D341Med (cell line): ENCODE results near the gene C12orf76.
"Not testable (repeated sequence)": the region's sequence is repeated elsewhere in the genome, so short reads cannot be mapped to it uniquely, and the experiment has no call there.

ENCODE experiments used
- DNase-seq: peaks from one replicate; pipeline ENCODE4 v3.0.0; 2012; ENCODE audit warnings: low spot score

C12orf76 gene

DNA sequence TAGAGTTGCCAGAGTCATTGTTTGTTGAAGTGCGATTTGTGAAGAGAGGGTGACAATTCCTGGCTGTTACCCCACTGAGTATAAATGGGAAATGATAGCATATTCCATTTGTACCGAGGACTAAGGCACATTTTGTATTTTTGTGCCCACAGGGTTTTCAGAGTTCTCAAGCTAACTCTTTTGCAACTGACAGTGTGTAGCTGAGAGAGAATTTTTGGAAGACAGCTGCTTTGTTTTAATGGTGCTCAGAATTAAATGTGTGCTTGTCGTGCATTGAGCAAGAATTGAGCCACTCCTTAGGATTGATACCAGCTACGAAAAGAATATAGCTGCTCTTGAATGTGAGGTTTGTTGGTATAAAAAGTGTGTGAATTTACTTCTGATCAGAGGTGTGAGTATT lies 27.4 kb downstream of the C12orf76 start:
- no peak for DNase-seq

DNA sequence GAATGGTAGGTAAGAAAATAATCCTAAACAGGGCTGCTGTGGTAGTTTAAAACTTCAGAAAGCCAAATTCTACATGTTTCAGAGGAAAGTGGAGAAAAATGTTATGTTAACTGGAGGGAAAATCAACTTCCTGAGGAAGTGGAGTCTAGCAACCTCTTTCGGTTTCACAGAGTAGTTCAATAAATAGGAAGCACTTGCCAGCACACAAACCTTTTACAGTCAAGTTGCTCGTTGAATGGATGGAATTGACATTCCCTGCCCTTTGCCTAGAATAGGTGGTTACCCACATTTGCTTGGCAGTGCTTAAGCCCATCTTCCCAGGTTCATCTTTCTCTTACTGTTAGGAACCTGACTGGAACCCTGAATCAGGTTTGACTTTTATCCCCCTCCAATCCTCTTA lies 33.2 kb downstream of the C12orf76 start:
- DNase-seq, result no peak

DNA sequence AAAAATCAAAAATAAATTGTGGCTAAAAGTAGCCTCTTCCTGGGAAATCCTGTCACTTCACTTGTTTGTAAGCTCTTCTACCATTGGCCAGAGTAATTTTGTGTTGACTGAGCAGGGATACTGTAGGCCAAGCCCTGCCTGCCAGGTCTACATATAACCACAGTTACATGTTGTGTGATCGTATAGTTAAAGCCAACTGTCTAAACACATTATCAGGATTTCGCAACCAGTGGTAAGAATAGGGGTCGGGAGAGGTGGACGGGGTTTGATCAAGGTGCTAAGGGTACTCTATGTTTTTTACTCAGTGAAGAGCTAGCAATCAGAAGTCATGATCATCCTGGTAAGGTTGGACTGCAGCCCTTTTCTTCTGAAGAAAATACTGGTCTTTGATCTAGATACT lies 35.7 kb downstream of the C12orf76 start:
- DNase-seq, result no peak

DNA sequence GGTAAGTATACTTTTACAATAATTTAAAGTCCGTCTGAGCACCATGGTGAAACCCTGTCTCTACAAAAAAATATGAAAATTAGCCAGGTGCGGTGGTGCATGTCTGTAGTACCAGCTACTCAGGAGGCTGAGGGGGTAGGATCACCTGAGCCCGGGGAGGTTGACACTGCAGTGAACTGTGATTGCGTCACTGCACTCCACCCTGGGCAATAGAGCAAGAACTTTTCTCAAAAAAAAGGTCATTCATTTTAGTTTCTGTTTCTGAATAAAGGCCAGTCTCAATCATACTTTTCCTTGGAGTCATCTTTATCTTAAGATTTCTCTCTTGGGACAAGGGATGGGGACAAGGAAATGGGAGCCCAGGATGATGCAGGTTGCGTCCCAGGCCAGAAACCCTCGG lies 36.2 kb downstream of the C12orf76 start:
- no peak for DNase-seq

DNA sequence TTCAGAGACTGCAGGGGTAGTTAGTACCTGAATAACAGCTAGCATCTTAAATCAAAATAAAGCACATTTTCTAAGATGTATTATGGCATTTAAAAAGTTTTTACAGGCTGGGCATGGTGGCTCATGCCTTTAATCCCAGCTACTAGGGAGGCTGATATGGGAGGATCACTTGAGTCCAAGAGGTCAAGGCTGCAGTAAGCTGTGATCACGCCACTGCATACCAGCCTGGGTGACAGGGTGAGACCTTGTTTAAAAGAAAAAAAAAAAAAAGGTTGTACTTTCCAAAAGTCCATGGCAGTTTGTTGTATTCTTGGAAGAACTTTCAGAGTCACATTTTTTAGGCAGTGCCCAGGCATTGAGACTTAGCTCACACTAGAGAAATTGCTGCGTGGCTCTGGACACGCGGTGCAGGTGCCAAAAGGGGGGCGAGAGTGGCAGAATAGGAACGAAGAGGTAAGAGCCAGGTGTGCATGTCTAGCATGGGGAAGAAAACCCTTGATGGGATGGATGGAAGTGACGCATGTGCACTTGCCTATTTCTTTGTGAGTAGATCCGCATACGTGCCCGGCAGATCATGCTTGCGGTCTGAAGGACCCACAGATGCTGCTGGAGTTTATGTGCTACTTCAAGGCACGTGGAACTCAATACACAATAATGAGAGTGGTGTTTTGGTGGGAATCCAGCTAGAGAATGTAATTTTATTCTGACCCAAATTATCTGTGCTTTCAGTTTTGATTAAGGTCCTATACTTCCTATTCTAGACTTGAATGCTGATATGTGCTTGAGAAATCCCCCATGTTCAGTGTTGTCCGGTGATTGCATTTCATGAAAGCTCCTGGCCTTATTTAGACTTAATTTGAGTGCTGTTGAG lies 37.2 kb downstream of the C12orf76 start:
- DNase-seq, result no peak

DNA sequence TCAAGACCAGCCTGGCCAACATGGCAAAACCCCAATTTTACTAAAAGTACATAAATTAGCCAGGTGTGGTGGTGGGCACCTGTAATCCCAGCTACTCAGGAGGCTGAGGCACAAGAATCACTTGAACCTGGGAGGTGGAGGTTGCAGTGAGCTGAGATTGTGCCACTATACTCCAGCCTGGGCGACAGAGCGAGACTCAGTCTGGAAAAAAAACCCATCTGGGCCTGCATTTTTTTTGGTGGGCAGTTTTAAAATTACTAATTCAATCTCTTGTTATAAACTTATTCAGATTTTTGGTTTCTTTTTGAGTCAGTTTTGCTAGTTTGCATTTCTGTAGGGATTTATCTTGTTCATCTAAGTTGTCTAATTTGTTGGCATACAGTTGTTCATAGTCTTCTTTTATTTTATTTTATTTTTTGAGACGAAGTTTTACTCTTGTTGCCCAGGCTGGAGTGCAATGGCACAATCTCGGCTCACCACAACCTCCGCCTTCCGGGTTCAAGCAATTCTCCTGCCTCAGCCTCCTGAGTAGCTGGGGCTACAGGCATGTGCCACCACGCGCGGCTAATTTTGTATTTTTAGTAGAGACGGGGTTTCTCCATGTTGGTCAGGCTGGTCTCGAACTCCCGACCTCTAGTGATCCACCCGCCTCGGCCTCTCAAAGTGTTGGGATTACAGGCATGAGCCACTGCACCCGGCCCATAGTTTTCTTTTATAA lies 39.5 kb downstream of the C12orf76 start:
- not testable (repeated sequence) for DNase-seq

DNA sequence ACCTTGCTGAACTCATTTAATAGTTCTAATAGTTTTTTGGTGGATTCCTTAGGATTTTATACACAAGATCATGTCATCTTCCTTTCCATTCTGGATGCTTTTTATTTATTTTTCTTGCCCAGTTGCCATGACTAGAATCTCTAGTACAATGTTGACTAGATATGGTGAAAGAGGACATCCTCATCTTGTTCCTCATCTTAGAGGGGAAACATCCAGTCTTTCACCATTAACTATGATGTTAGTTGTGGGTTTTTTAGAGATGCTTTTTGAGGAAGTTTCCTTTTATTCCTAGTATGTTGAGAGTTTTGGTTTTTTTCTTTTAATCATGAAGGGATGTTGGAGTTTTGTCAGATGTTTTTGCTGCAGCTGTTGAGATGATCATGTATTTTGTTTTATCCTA lies 40.4 kb downstream of the C12orf76 start:
- no peak for DNase-seq

DNA sequence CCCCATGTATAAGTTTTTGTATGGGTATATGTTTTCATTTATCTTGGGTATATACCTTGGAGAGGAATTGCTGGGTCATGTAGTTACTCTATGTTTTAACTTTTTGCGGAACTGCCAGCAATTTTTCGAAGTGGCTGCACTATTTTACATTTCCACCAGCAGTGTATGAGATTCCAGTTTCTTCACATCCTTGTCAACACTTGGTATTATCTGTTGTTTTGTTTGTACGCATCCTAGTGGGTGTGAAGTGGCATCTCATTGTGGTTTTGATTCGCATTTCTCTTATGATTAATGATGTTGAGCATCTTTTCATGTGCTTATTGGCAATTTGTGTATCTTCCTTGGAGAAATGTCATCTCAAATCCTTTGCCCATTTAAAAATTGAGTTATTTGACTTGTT lies 42.2 kb downstream of the C12orf76 start:
- no peak for DNase-seq

DNA sequence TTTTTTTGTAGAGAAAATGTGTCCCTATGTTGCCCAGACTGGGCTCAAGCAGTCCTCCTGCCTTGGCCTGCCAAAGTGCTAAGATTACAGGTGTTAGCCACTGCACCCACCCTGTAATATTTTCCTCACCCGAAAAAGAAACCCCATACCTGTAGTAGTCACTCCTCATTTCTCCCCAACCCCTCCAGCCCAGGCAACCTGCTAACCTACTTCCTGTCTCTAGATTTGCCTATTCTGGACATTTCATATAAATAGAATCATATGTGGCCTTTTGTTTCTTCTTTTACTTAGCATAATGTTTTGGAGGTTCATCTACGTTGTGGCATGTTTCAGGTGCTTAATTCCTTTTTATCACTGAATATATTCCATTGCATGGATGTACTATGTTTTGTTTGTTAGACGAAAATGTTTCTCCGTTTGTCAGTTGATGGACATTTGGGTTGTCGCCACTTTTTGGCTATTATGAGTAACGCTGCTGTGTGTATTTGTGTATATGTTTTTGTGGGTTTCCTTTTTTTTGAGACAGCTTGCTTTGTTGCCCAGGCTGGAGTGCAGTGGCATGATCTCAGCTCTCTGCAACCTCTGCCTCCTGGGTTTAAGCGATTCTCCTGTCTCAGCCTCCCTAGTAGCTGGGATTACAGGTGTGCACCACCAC lies 42.9 kb downstream of the C12orf76 start:
- DNase-seq, result no peak

DNA sequence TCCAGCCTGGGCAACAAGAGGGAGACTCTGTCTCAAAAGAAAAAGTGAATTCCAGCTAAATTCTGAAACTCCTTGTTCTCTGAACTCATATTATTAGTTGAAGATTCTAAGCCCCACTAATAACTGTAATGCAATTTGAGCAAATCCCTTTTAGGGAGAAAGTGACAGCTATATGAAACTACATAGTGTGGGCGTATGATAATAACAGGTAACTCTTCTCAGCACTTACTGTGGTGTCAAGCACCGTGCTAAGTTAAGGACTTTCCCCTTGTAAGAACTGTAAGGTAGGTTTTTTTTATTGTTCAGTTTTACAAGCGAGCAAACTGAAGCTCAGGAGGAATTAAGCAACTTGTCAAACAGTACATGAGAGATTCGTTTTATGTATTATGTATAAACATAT lies 43.7 kb downstream of the C12orf76 start:
- DNase-seq, result no peak

DNA sequence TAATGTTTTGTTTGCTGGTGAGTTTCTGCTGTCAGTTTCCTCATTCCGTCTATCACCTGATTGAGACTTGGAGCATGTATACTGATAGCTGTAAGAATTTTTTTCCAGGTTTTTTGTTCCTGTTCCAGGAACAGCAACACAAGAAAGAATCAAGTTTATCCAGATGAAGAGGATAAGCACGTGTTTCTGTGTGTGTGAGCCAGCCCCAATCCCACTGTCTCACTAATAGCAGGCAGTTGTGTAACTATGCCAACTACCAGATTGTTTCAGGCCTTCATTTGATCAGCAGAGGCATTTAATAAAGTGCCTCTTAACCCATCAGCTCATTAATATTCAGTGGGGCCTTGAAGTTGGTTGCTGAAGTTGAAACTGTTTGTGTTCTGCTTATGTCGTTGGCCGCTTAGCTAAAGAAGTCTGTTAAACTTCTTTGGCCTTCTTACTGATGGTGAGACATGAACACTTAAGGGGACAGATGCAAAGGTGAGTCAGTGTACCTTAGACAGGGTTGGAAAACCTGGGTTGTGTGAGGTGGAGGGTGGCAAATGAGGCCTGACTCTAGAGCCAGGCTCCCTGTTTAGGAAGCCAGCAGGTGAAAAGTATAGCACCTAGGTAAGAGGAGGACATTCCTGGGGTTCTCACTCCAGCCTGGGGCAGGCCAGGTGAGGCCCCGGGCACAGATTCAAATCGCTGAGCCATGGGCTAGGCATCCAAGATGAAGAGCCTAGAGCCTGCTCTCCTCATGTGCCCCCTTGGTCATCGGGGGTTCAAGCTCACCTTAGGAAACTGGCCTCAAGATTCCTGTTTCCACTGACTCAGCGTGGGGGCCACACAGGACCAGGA lies 45.4 kb downstream of the C12orf76 start:
- no peak for DNase-seq

DNA sequence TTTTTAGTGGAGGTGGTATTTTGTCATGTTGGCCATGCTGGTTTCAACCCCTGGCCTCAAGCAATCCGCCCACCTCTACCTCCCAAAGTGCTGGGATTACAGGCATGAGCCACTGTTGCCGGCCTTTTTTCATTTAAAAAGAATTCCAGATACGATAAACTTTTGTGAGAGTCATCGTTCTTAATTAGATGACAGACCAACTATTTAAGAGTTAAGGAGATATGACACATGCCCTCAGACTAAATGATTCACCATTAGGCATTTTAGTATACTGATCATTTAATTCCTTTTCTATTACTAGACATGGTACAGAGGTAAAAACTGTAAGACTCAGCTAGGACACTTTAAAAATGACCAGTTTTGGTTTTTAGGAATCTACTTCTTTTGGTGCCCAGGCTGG lies 46.7 kb downstream of the C12orf76 start:
- DNase-seq, result no peak

DNA sequence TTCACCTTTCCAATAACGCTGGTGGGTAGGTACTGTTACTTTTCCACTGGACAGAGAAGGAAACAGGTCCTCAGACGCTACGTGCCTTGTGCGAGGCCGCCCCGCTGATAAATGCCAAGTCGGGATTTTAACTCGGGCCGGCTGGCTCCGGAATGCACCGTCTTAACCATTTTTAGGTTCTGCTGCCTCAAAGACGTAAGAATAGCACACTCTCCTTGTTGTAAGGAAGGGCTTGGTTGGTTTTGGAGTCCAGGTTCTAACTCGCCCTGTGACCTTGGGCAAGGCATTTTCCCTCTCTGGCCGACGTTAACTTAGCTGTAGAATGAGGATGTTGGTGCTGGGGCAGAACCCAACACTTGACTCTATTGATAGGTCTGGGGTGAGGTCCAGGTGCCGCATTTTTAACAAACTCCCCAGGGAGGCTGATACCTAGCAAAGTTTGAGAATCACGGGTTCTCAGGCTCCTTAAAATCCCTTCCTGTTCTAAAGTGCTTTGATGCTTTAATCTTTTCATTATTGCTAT lies 48.3 kb downstream of the C12orf76 start:
- DNase-seq, result no peak

DNA sequence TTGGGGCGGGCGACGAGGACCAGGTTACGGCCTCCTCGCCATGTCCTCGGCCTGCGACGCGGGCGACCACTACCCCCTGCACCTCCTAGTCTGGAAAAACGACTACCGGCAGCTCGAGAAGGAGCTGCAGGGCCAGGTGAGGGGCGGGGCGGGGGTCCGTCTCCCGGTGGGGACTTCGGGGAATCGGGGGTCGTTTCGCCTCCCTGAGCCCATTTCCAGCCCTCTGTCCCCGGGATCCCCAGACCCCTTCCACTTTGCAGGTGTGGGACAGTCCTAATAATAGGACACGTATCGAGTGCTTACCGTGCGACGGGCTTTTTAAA lies 48.7 kb downstream of the C12orf76 start:
- DNase-seq, result no peak

DNA sequence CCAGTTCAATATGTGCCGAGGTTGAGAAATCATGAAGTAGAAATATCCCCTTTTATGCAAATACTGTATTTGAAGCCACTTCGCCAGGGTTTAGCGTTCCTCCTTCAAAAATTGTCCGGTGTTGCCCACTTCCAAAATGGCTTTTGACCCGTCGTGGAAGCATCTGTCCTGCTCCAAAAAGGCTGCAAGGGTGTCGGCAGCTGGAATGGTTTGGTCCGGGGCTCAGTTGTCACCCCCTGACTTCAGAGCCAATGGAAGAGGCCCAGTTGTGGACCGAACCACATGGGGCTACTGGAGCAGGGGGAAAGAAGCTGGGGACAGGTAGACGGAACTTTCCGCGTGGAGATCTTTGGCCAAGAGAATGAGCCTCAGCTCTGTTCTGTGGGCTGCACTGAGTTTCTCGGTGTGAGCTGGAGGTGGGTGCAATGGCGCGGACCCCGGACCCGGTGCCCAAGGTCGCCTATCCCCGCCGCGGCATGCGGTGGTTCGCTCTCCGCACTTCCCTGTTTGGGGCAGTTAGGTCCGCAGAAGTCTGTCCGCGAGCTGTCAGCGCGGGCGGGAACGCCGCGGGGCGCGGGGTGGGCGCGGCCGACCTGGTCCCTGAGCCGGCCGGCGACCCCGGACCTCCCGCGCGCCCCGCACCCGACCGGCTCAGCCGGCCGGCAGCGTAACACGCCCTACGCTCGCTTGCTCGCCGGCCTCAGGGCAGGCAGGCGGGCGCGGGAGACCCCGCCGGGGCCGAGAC lies 49.2 kb downstream of the C12orf76 start, which contains the start of gene ANKRD13A:
ANKRD13A (plus strand) TSS at position 527 of the 745 bp plus-strand sequence. CDS start 259 bp downstream, outside the sequence.
- peak; percentile 89 for DNase-seq

DNA sequence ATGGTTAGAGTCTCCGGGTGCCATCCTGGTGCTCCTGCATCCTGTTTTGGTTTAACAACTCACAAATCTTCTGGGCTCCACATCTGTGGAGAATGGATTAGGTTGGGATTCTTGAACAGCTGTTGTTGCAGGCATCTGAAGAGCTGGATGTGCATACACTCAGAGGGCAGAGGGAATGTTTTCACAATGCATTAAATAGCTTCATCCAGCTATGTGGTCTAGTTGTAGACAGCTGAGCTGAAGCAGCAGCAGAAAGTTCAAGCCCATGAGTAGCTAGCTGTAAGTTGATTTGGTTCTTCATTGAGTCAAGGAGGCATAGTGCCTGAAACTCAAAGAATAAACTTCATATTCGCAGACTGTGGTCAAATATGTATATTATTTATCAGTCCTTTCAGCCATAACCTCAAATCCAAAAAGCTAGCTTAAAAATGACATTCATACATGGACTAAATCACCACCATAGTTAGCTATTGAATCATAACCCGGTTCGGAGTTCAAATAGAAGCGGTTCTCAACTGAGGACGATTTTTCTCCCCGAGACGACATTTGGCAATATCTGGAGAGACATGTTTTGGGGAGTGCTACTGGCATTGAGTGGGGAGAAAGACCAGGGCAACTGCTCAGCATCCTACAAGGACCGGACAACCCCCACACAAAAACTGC lies 50.0 kb downstream of the C12orf76 start:
- DNase-seq, result no peak

DNA sequence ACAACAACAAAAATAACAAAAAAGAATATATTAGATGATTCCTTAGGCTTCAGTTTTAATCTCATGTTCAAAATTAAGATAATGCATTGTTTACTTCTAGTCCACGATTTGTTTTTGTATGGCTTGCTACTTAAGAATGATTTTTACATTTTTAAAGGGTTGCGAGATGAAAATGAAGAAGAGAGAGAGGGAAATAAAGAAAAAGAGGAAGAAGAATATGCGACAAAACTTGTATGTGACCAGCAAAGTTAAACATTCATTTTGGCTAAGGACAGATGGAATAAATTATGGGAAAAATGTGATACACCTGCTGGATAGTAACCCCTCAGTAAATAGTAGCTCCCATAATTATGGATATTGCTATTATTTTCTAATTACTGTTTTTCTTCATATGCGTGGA lies 50.9 kb downstream of the C12orf76 start:
- DNase-seq, result no peak

DNA sequence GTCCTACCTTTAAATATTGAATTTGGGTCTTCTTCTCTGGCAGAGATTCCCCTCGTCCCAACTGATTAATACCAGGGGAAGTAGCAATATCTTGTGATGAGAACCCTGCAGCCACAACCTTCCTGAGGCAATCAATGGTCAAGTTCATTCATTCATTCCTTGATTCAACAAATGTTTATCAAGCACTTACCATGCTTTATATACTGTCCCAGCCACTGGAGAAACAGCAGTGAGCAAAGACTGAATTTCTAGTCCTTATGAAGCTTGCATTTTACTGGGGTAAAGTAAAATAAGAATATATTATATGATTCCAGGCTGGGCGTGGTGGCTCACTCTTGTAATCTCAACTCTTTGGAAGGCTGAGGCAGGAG lies 51.9 kb downstream of the C12orf76 start:
- DNase-seq, result no peak

DNA sequence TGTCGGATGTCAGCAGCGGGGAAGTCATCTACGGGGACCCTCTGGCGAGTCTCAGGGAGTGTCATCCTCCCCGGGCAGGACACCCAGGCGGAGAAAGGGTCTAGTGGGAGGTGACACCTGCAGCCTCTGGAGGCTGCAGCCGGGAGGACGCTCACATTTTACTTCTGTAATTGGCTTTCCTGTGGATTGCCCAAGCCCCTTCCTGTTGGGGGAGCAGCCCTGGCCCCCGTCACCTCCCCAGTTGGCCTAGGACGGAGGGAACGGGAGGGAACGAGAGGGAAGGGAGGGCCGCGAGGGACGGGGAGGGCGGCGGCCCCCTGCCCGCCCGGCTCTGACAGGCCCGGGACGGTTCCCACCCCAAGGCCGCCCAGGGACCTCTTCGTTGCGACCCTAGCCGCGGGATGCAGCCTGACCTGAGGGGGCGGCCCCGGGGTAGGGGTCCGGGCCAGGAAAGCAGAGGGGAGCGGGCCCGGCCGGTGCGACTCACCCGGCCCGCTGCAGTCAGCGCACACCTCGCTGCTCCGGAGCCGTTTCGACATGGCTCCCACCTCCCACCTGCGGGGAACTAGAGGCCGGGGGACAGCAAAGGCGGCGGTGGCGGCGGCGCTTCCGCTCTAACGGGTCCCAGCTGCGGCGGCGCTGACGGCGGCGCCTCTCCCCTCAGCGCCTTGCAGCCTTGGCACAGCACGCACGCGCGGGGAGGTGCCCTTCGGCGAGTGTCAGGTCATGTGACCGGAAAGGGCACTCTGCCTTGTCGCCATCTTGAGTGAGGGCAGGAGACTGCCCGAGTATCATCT lies 52.4 kb downstream of the C12orf76 start, which contains the start of gene GIT2:
GIT2 (minus strand) TSS at position 683 of the 797 bp plus-strand sequence; CDS start at position 539, 144 bp downstream.
- DNase-seq, result peak; percentile 97

DNA sequence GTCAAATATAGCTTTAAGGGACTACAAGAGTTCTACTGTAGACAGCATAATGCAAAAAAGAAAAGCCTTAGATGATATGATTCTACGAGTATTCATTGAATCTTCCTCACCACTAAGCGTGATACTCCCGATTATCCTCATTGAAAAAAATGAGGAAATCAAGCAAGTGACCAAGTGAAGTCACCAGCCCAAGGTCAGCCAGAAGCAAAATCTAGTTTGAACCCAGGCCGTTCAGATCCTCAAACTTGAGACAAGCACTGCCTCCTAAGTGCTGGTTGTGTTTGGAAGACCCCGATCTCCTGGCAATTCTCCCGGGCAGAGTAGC lies 53.0 kb downstream of the C12orf76 start:
- no peak for DNase-seq
